Posterior vena cava (tissue), 2 donors: ENCODE results near the gene CFAP97D2. TPM values are rescaled to one million over a fixed set of nuclear protein-coding genes. Genes with fewer than 3 reads are reported as not detected.
"Not testable (repeated sequence)": the region's sequence is repeated elsewhere in the genome, so short reads cannot be mapped to it uniquely, and the experiment has no call there.

Experiments used
- DNase-seq: peaks from one replicate; pipeline ENCODE4 v3.0.0-alpha.2; 2020; ENCODE audit warnings: low spot score
- intact Hi-C, 2 donors: fragments of 100-400 bp; cut with DNase I; formaldehyde crosslinking; loops; one replicate each; pipeline versions ENCODE4 v1.14.1 to v1.14.2; 2022 to 2023
- total RNA-seq, 2 donors: library from RNA; stranded (reverse); fragmentation: NEBNext Ultra II Directional; extraction: Animal tissue kit (Norgen Biotek cat#: 25700); gene quantifications; one replicate each; pipeline ENCODE4 v1.2.1, GENCODE V29; 2021
- donor health status: DM: yes; HTN: yes; CAD: no.
- donor health status: DM: yes; HTN: yes; CAD: no.

The CFAP97D2 gene
- total RNA-seq, 2 donors from 2014 or later, result not detected

GRCh38 chr13:114177245-114178010 is 1.6 kb upstream of the CFAP97D2 start:
- intact Hi-C loops, result no loop called here
- DNase-seq, result no peak

GRCh38 chr13:114185182-114185971 is 6.3 kb downstream of the CFAP97D2 start:
- intact Hi-C loops, result no loop called here
- no peak for DNase-seq

GRCh38 chr13:114194853-114195252 is 15.8 kb downstream of the CFAP97D2 start:
- no peak for DNase-seq
- intact Hi-C loops, result no loop called here

GRCh38 chr13:114196629-114197028 is 17.6 kb downstream of the CFAP97D2 start:
- intact Hi-C loops, result no loop called here
- no peak for DNase-seq

GRCh38 chr13:114198556-114198955 is 19.5 kb downstream of the CFAP97D2 start:
- DNase-seq, result no peak
- intact Hi-C loops, result no loop called here

GRCh38 chr13:114199526-114199925 is 20.5 kb downstream of the CFAP97D2 start:
- intact Hi-C loops, DNase-seq: not testable (repeated sequence)

GRCh38 chr13:114199954-114200353 is 20.9 kb downstream of the CFAP97D2 start:
- intact Hi-C loops, result no loop called here
- no peak for DNase-seq

- intact Hi-C loops, result no loop called here
- no peak for DNase-seq
These were observed 21.4 kb downstream of the CFAP97D2 start for GRCh38 chr13:114200399-114200911.

- no peak for DNase-seq
- intact Hi-C loops, result no loop called here
These were observed 23.5 kb downstream of the CFAP97D2 start for GRCh38 chr13:114202581-114202980.

GRCh38 chr13:114203536-114203935 is 24.5 kb downstream of the CFAP97D2 start:
- intact Hi-C loops, result no loop called here
- no peak for DNase-seq

GRCh38 chr13:114204894-114205293 is 25.8 kb downstream of the CFAP97D2 start:
- intact Hi-C loops, result no loop called here
- DNase-seq, result no peak

GRCh38 chr13:114208134-114208533 is 29.1 kb downstream of the CFAP97D2 start:
- intact Hi-C loops, result no loop called here
- no peak for DNase-seq

GRCh38 chr13:114211446-114212157 is 32.5 kb downstream of the CFAP97D2 start:
- intact Hi-C loops, result no loop called here
- DNase-seq, result no peak

GRCh38 chr13:114212158-114212495 is 33.1 kb downstream of the CFAP97D2 start:
- no peak for DNase-seq
- intact Hi-C loops, result no loop called here

- no peak for DNase-seq
- intact Hi-C loops, result no loop called here
These were observed 34.9 kb downstream of the CFAP97D2 start for GRCh38 chr13:114213980-114214379.

- no peak for DNase-seq
- intact Hi-C loops, result no loop called here
These were observed 40.3 kb downstream of the CFAP97D2 start for GRCh38 chr13:114219392-114219791.

- no peak for DNase-seq
- intact Hi-C loops, result loop anchor here in 1 of 2 donors (5.0 kb wide), 1 partner anchor 420 kb away; no protein-coding TSS in a partner anchor
These were observed 43.5 kb downstream of the CFAP97D2 start for GRCh38 chr13:114222461-114222968.

GRCh38 chr13:114224201-114224600 is 45.1 kb downstream of the CFAP97D2 start:
- intact Hi-C loops, result loop anchor here in 1 of 2 donors (5.0 kb wide), 1 partner anchor 422 kb away; no protein-coding TSS in a partner anchor
- DNase-seq, result no peak

- intact Hi-C loops, result loop anchor here (2.0 to 5.0 kb wide), 2 partner anchors 273 kb away; no protein-coding TSS in a partner anchor
- no peak for DNase-seq
These were observed 46.6 kb downstream of the CFAP97D2 start for GRCh38 chr13:114225610-114226009.
